Cortex of kidney (tissue), 1 donor: ENCODE data around the gene MMP11.

Source experiments
- DNase-seq: peaks from one replicate; lab custom pipeline; 2025; lab: John Stamatoyannopoulos, UW

MMP11 gene

GRCh38 chr22:23781065-23781464 is 8.4 kb downstream of the MMP11 start:
- DNase-seq, result no peak

- DNase-seq, result no peak
Measured at GRCh38 chr22:23781511-23782183, 9.0 kb downstream of the MMP11 start.

- DNase-seq, result no peak
Measured at GRCh38 chr22:23782252-23782651, 9.6 kb downstream of the MMP11 start.

GRCh38 chr22:23782703-23783102 is 10.1 kb downstream of the MMP11 start:
- no peak for DNase-seq

- DNase-seq, result no peak
Measured at GRCh38 chr22:23783265-23784150, 10.9 kb downstream of the MMP11 start.

GRCh38 chr22:23784215-23784732 is 11.6 kb downstream of the MMP11 start:
- DNase-seq, result no peak

- DNase-seq, result no peak
Measured at GRCh38 chr22:23786261-23786710, 13.6 kb downstream of the MMP11 start.

- DNase-seq, result no peak
Measured at GRCh38 chr22:23786752-23787599, 14.3 kb downstream of the MMP11 start, which contains the start of gene SMARCB1. Gene SMARCB1 (plus strand): TSS chr22:23786966. CDS start chr22:23787170, 204 bp downstream.

GRCh38 chr22:23787600-23787896 is 14.9 kb downstream of the MMP11 start:
- no peak for DNase-seq

- no peak for DNase-seq
Measured at GRCh38 chr22:23787910-23788309, 15.3 kb downstream of the MMP11 start.

- no peak for DNase-seq
Measured at GRCh38 chr22:23789121-23789520, 16.5 kb downstream of the MMP11 start.

- DNase-seq, result no peak
Measured at GRCh38 chr22:23789638-23790037, 17.0 kb downstream of the MMP11 start.

- no peak for DNase-seq
Measured at GRCh38 chr22:23790819-23791737, 18.4 kb downstream of the MMP11 start.

GRCh38 chr22:23791738-23792645 is 19.3 kb downstream of the MMP11 start:
- no peak for DNase-seq

GRCh38 chr22:23793326-23793725 is 20.7 kb downstream of the MMP11 start:
- DNase-seq, result no peak

GRCh38 chr22:23796461-23796860 is 23.8 kb downstream of the MMP11 start:
- no peak for DNase-seq

GRCh38 chr22:23800297-23801237 is 27.9 kb downstream of the MMP11 start:
- no peak for DNase-seq

GRCh38 chr22:23801238-23801821 is 28.7 kb downstream of the MMP11 start:
- DNase-seq, result no peak
